Fibroblast of skin of abdomen (primary cell): ENCODE data around the gene ACER3.
"Not testable (repeated sequence)": the region's sequence is repeated elsewhere in the genome, so short reads cannot be mapped to it uniquely, and the experiment has no call there.

ENCODE experiments used
- DNase-seq: peaks from one replicate; pipeline ENCODE4 v3.0.0-alpha.2; 2013

The ACER3 gene

DNA sequence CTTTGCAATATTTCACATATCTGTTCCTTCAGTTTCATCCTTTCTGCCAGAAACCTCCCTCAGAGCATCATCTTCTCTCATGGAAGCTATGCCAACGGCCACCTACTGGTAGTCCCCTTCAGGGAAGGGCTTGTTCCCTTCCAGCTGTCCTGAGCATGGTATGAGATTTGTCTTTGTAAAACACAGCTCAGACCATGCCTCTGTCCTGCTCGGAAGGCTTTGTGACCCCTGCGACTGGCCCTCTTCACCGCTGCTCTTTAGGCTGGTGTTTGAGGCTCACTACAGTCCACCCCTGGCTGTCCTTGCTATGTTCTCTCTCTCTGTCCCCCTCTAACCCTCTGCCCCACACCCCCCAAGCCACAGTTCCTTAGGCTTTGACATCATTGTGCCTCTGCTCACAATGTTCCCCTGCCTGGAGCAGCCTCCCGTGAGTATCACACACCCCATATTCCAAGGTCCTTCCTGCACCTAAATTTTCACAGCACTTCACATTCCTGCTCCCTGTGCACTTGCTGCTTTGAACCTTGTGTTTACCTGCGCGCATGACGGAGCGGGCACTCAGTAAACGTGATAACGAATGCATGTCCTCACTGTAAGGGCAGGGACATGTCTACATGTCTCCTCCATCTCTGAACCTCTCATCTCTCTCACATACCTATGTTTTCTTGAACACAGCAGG lies 24.0 kb upstream of the ACER3 start:
- no peak for DNase-seq

DNA sequence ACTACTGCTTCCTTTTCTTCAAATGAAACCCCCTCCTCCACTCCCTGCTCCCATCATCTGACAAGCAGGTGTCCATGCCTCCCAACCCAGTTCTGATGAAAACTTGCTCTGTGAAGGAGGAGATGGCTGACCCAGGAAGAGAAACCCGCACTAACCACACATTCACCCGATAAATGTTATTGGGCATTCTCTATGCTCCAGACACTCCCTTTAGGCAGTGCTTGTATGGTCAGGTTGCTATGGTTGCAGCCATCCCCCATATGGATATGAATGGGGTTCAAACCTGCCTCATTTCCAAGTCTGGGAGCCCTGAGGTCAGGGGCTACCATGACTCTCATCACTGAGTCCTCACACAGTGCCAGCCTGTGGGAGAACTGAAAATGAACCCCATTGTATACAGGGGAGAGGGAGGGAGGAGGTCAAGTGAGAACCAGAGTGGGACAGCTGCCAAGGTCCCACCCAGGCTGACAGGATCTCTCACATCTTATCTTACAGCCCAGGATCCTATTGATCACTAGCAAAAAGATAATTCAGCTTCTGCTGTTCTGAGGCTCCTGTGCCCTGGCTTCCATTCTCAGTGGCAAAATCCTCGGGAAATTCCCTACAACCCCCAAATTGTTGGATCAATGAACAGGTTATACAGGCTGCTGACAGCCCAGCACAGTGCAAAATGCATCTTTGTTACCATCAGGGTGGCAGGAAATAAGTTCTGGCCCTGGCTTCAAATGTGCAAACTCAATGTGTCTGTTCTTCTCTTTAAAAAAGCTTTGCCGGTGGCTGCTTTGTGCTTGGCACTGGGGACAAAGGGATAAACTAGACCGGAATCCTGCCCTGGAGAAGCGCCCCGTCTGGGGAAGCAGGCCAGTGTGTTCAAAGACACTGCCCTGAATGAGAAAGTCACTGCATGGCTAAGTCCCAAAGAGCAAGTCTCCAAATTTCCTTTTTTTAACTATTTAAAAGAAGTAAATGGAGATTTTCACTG lies 22.7 kb upstream of the ACER3 start:
- DNase-seq, result no peak

DNA sequence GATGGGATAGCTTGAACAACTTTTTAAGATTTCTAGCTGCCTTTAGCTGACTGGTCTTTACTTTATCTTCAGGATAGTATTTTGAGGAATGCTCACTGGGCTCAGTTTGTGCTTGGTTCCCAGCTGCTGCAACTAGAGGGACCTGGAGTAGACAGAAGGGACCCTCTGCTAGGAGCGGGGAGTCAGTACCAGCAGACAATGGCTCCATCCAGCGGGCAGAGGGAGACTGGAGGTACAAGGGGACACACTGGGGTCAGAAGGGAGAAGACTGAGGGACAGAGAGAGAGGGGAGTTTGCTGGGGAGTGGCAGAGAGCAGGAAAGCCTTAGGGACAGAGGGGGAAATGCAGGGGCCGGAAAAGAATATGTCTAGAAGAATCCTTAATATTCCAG lies 22.0 kb upstream of the ACER3 start:
- no peak for DNase-seq

DNA sequence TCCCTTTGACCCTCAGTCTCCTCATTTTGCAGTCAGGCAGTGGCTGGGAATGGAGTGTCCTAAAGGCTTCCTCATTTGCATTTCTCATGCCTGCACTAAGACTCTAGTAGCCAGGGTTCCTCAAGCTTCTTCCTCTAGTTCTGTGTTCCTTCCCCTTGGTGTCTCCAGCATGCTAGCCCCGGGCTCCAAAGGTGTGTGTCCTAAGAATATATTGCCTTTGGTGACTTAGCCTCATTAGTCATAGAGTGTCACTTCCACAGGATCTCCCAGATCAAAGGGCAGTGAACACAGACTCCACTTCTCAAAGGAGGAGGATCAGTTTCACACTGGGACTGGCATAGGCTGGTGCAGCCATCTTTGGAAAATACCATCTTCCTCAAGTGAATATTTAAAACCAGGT lies 21.4 kb upstream of the ACER3 start:
- DNase-seq, result no peak

DNA sequence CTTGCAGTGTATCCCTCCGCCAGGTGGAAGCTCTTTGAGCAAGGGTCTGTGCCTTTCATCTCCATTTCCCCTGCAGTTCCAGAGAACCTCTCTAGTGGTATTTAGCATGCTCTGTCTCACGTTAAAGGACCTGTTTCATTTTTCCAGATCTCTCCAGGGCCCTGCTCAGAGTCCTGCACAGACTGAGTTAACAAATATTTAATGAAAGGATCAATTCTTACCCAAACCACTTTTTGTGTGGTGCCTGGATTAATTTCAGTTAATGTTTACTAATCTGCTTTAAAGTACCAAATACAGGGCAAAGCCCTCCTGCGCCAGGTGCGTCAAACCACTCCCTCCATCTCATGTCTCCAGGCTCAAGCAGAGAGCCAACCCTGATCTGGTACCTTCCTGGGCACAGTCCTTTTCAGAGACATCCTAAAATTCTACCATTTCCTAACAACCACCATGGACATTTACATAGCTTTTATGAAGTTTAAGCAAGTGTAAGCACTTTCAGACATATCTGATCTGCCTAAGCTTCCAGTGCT lies 18.7 kb upstream of the ACER3 start:
- DNase-seq, result no peak

DNA sequence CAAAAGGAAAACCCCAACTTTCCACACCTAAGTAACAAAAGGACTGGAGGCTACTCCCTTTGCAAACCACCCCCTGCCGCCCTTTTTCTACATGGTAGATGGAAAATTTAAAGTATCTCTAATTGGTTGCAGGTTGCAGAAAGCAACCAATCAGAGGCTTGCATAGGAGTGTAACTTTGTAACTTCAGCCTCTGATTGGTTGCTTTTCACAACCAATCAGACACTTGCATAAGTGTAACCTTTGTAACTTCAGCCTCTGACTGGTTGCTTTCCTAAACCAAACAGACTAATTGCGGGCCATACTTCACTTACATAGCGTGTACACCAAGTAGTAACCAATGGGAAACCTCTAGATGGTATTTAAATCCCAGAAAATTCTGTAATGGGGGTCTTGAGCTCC lies 16.8 kb upstream of the ACER3 start:
- no peak for DNase-seq

DNA sequence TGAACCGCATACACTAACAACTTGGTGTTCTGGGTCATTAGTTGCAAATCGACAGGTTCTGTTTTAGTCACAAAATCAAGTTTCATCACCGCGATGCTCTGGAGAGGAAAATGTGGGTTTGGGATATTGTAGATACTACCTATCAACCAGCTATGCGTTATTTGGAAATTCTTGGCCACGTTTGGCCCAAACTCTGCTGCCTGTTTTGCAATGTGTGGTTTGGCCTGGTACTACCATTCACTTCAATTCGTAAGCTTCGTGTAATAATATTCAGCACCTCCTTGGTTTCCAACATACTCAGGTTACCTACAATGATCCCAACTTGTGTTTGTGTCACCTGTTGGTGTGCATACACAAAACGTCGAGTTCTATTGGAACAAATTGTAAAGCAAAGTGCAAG lies 16.2 kb upstream of the ACER3 start:
- DNase-seq, result no peak

DNA sequence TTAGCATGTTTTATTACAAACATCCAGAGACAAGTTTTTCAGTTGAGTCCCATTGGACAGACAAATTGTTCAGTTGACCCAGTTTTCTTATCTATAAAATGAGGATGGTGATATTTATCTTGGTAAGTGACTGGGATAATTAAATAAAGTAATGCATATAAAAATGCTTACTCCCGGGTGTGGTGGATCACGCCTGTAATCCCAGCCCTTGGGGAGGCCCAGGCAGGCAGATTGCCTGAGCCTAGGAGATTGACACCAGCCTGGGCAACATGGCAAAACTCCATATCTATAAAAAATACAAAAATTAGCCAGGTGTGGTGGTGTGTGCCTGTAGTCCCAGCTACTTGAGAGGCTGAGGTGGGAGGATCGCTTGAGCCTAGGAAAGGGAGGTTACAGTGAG lies 15.6 kb upstream of the ACER3 start:
- no peak for DNase-seq

DNA sequence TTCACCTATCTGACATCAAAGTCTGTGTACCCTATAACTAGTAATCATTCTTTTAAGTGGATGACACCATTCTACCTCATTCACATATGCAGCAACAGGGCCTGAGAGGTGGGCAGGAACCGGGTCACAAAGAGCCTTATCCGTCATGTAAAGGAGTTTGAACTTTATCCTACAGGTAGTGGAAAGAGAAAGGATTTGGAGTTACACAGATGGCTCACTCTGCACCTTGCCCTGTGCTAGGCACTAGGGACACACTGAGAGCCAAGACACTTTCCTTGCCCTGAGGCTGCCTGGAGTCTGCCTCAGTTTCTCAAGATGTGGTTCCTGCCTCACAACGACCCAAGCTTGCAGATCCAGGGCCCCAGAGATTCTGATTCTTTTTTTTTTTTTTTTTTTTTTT lies 14.3 kb upstream of the ACER3 start:
- no peak for DNase-seq

DNA sequence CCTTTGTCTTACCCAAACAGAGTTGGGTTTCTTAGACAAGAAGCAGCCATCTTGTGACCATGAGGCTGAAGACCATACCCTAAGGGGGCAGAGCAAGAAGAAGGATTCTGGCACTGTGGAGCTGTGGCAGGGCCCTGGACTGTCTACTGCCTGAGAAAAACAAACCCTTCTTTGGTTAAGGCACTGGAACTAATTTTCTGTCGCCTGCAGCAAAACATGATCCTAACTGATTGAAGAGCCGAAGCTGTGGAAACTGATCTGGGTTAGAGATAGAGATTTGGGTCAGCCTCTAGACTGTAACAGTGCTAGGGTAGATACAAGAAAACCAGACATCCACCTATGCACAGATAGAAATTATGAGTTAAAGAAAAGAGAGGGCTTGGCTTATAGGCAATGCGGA lies 11.3 kb upstream of the ACER3 start:
- DNase-seq, result no peak

DNA sequence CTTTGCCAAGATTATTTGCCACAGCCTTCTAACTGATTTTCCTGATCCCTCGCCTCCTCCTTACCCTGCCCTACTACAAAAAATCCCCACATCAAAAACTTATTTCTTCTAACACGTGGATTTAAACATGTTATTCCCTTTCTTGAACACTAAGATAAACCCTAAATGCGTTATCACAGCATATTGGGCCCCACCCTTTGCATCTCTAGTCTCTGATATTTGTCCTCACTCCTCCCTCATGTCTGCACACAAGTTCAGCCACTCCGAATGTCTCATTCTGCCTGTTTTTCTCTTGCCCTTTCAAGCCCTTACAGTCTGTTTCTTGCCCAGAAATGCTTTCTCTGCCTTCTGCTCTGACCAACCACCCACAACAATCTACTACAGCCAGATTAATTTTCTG lies 10.6 kb upstream of the ACER3 start:
- no peak for DNase-seq

DNA sequence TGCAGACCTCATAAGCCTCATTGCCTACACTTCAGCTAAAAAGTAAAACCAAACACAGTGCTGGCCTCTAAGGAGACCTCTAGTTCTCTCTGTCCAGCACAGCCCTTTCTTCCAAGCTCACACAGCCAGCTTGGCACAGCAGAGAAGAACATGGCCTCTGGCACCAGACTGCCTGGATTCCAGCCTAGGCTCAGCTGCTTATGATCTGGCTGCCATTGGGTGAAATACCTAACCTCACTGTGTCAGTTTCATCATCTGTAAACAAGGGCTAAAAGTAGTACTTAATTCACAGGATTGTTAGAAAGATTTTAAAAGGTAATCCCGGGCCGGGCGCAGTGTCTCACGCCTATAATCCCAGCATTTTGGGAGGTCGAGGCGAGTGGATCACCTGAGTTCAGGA lies 9.9 kb upstream of the ACER3 start:
- DNase-seq, result no peak

DNA sequence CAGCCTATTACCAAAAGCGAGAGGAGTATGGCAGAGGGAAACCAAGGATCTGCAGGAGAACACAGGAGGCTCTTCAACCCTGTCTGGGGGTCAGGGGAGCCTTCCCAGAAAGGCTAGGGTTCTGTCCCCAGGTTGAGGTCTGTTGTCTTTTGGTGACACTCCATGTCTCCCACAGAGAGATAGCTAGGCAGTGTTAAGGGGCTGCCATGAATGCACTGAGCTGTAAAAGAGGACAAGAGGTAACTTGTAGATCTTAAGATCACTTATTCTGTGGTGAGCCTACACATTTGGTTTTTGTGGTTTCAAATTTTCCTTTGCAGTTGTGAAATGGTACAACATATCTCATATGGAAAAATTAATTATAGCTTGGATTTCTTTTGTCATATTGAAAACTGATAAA lies 6.0 kb upstream of the ACER3 start:
- DNase-seq, result no peak

DNA sequence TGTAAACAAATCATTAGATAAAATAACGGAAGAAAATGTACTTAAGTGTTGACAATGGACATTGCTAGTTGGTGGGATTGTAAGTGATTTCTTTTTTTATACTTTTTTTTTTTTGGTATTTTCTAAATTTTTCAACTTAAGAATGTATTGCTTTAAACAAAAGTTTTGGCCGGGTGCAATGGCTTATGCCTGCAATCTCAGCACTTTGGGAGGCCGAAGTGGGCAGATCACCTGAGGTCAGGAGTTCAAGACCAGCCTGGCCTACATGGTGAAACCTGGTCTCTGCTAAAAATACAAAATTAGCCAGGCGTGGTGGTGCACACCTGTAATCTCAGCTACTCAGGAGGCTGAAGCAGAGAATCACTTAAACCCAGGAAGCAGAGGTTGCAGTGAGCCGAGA lies 5.0 kb upstream of the ACER3 start:
- not testable (repeated sequence) for DNase-seq

DNA sequence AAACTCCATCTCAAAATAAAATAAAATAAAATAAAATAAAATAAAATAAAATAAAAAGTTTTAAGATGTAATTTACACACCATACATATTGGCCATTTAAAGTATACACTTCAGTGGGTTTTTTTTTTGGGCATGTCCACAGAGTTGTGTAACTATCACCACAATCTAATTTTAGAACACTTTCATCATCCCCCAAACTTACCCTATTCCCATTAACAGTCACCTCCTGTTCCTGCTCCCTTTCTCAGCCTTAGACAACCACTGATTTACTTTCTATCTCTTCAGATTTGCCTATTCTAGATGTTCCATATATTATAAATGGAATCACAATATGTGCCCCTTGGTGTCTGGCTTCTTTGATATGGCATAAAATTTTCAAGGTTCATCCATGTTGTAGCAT lies 4.6 kb upstream of the ACER3 start:
- DNase-seq, result no peak

DNA sequence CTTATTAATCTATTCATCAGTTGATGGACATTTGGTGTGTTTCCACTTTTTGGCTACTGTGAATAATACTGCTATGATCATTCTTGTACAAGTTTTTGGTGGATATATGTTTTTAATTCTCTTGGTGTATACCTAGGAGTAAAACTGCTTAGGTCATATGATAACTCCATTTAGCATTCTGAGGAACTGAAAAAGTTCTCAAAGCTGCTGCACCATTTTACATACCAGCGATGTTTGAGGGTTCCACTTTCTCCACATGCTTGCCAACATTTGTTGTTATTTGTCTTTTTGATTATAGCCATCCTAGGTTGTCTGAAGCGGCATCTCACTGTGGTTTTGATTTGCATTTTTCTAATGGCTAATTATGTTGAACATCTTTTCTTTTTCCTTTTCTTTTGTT lies 4.1 kb upstream of the ACER3 start:
- no peak for DNase-seq

DNA sequence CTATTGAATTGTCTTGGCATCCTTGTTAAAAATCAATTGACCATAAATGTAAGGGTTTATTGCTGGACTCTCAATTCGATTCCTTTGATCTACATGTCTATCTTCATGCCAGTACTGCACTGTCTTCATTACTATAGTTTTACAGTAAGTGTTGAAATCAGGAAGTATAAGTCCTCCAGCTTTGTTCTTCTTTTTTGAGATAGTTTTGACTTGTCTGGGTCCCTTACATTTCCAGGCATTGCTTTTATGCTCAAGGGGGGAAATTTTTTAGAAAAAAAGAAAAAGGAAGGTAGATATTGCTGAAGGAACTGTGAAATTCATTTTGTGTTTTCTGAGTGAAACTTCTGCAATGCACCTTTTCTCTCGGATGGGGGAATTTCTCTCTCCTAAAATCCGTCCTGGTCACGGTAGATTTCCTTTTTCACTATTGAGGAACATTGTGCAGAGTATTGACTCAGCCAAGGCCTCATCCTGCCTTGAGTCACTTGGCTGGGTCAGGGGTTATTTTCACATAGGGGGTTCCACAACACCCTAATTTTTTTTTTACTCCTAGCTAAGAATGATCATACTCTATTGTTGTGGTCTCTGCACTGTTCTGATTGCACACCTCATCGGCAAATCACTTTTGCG lies 2.8 kb upstream of the ACER3 start:
- DNase-seq, result no peak

DNA sequence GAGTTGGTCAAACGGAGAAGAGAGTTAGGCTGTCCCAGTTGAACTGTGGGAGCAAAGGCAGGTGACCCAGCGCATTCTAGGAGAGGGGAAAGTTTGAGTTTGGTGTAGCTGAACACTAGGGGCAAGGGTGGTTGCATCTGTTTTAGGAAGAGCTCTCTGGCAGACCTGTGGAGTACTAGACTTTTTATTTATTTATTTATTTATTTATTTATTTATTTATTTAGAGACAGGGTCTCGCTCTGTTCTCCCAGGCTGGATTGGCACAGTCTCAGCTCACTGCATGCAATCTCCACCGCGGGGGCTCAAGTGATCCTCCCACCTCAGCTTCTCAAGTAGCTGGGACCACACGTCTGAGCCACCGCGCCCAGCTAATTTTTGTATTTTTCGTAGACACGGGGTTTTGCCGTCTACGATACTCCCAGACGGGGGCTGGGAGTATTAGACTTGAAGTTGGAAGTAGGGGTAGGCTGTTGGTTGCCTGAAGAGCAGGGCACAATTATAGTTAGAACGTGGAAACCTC lies 950 bp upstream of the ACER3 start:
- no peak for DNase-seq

DNA sequence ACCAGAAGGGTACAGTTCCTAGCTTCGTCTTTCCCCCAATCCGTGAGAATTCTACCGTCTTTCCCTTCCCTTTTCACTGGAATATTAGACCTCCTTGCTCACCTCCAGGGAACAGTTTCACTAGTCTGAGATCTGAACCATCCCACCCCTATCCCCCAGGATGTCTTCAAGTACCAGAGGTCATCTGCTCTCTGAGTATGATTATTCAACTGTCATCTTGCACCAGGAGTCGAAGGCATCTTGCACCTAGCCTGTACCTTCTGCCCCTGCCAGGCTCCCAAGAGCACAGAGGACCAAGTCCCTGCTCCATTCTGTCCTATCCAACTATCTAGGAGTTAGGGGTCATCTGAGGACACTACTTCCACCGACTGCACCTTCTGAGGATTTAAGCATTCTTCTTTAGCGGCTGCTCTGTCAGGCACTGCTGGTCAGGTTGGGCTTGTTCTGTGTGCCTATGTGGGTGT lies 804 bp downstream of the ACER3 start:
- DNase-seq, result no peak

DNA sequence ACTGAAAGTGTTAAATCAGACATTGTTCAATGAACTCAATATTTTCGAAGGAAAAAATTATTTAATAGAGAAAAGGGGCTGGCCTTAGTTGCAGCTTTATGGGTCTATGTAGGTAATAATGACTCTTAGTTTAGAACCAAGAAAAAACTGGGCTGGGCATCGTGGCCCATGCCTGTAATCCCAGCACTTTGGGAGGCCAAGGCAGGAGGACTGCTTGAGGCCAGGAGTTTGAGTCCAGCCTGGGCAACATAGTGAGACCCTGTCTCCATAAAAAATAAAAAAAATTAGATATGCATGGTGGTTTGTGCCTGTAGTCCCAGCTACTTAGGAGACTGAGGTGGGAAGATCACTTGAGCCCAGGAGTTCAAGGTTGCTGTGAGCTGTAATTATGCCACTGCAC lies 2.1 kb downstream of the ACER3 start:
- not testable (repeated sequence) for DNase-seq

DNA sequence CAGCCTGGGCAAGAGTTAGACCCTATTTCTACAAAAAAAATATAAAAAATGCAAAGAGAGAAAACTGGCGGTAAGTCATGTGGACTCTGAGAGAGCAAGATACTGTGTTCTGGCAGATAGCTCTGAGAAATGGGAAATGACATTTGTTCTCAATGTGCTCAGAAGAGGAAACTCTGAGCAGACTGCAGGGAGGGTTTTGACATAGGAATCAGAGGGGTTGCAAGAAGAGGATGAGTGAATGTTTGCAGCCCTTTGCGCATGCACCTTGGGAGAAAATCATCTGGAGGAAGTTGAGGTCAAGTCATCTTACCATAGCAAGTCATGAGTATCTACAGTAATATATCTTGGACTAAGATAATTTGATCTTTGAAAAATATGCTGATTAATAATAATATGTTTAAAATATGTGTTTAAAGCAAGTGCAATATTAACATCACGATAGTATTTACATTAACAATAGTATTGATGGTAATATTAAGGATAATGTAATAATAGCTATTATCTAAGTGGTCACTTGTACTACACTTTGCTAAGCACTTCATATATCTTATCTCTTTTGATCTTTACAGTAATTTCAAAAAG lies 2.6 kb downstream of the ACER3 start:
- DNase-seq, result no peak

DNA sequence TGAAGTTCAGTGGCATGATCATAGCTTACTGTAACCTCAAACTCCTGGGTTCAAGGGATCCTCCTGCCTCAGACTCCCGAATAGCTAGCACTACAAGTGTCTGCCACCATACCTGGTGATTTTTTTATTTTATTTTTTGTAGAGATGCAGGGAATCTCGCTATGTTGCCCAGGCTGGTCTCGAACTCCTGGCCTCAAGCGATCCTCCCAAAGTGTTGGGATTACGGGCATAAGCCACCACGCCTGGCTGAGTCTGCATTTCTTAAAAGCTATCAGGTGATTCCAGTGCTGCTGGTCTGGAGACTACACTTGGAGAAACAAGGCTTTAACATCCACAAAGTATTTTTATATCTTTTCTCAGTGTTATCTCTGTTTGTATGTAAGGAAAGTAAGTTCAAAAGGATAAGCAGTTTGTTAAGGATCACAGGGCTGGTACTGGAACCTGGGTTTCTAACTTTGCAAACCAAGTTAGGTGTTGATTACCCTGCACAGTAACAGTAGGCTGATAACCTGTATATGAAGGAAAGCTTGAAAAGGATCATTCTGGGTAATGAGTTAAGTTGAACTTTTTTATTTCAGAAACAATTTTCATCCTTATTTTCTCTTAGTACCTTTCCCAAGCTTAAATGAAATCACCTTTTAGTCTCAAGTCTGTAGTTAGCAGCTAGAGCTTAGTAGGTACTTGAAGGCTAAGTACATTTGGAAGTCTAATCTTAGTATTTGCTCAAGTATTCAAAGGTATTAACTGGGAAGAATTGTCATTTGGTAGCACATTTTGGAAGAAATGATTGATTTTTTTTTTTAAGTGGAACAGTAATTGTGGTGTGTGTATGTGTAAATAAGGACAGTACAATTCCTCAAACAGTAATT lies 12.5 kb downstream of the ACER3 start:
- DNase-seq, result no peak
